ENCODE measurements around the gene CD163.
"Not testable (repeated sequence)": the region's sequence is repeated elsewhere in the genome, so short reads cannot be mapped to it uniquely, and the experiment has no call there.

CD163 gene

GRCh38 chr12:7503686-7504415 lies at the start of gene CD163:
TSS of gene CD163 (minus strand) at chr12:7503777. CDS start at chr12:7503690, 87 bp downstream.
- DNase-seq (ENCODE audit: low read depth in 2 of 2) = no peak

DNA sequence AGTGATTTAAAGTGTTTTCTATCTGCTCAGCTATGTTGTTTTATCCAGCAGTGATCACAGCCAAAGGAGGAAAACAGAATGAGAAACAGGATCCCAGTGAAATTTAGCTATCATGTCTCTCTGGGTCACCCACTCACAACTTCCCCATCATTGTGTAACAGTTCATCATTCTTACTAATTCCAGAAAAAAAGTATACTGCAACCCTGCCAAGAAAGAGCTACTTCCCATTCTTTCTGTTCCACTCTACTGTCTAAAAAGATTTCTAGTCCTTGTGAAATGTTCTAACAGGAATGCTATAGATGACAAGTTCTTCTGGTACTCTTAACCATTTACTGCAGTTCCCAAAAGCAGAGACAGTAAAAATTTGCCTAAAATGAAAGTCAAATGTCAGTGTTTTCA lies 39.2 kb upstream of the CD163 start:
- no peak for DNase-seq (ENCODE audit: low read depth in 2 of 2)

GRCh38 chr12:7542046-7542445 lies 38.5 kb upstream of the CD163 start:
- no peak for DNase-seq (ENCODE audit: low read depth in 2 of 2)

GRCh38 chr12:7514416-7514815 lies 10.8 kb upstream of the CD163 start:
- DNase-seq (ENCODE audit: low read depth in 2 of 2) = no peak

- no peak for DNase-seq (ENCODE audit: low read depth in 2 of 2)
These were observed 9.0 kb upstream of the CD163 start for GRCh38 chr12:7512553-7512952.

- DNase-seq (ENCODE audit: low read depth in 2 of 2) = not testable (repeated sequence)
These were observed 6.4 kb upstream of the CD163 start for GRCh38 chr12:7509793-7510470.

DNA sequence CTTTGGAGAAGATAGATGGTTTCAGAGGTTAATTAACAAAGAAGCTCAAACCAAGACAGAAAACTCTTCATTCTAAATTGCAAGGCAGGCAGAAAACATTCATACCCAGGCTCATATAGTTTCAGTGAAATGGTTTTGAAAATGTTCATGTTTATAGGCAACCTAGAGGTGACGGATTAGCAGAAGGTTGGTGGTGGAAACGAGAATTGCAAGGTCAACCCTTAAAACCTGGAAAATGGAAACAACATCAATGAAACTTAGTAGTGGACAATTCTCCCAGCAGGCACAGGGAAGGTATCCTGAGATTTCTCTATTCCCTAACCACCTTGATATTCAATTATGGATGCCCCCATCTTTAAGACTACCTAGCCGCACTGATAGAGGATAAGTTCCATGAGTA lies 965 bp downstream of the CD163 start:
- DNase-seq (ENCODE audit: low read depth in 2 of 2) = no peak

GRCh38 chr12:7501031-7501588 lies 2.5 kb downstream of the CD163 start:
- DNase-seq (ENCODE audit: low read depth in 2 of 2) = no peak

- DNase-seq (ENCODE audit: low read depth in 2 of 2) = no peak
These were observed 3.9 kb downstream of the CD163 start for GRCh38 chr12:7499636-7500035.

DNA sequence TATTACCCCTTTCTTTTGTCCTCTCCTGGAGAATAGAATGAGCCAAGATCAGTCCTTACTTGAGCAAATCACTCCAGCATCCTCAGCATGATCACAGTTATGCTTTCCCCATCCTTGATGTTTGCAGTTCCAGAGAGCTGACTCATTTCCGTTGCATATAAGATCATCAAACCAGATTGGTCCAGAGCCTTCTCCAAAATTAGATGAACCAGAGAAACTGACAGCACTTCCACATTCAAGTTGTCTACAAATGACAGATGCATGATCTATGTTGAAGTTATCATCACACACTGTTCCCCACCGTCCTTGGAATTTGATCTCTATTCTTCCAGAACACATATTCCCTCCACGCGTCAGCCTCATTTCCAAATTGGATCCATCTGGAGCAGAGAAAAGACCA lies 4.8 kb downstream of the CD163 start:
- DNase-seq (ENCODE audit: low read depth in 2 of 2) = no peak

- DNase-seq (ENCODE audit: low read depth in 2 of 2) = no peak
These were observed 5.9 kb downstream of the CD163 start for GRCh38 chr12:7497661-7498060.

GRCh38 chr12:7496451-7496850 lies 7.1 kb downstream of the CD163 start:
- DNase-seq (ENCODE audit: low read depth in 2 of 2) = no peak

- DNase-seq (ENCODE audit: low read depth in 2 of 2) = no peak
These were observed 8.4 kb downstream of the CD163 start for GRCh38 chr12:7495136-7495535.

DNA sequence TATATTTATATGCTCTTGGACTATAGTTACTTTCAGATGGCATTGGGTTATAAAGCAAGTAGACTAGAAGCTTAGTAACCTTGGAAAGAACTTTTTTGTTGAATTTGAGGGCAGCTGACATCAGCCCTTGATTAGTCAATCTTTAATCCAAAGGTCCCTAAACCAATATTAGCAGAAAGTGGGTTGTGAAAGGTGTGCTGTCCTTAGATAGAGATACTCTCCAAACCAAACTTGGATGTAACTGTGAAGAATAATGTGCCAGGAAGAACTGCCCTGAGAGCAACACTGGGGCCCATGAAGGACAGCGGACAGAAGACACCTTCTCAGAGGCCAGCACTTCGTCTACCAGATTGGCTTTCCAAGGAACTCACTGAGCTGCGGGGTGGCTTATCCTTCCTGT lies 10.6 kb downstream of the CD163 start:
- no peak for DNase-seq (ENCODE audit: low read depth in 2 of 2)

GRCh38 chr12:7486512-7486911 lies 17.1 kb downstream of the CD163 start:
- no peak for DNase-seq (ENCODE audit: low read depth in 2 of 2)

GRCh38 chr12:7485095-7485494 lies 18.5 kb downstream of the CD163 start:
- no peak for DNase-seq (ENCODE audit: low read depth in 2 of 2)

- no peak for DNase-seq (ENCODE audit: low read depth in 2 of 2)
These were observed 20.2 kb downstream of the CD163 start for GRCh38 chr12:7483343-7483742.

- no peak for DNase-seq (ENCODE audit: low read depth in 2 of 2)
These were observed 23.8 kb downstream of the CD163 start for GRCh38 chr12:7479771-7480170.

GRCh38 chr12:7472060-7472459 lies 31.5 kb downstream of the CD163 start:
- no peak for DNase-seq (ENCODE audit: low read depth in 2 of 2)

DNA sequence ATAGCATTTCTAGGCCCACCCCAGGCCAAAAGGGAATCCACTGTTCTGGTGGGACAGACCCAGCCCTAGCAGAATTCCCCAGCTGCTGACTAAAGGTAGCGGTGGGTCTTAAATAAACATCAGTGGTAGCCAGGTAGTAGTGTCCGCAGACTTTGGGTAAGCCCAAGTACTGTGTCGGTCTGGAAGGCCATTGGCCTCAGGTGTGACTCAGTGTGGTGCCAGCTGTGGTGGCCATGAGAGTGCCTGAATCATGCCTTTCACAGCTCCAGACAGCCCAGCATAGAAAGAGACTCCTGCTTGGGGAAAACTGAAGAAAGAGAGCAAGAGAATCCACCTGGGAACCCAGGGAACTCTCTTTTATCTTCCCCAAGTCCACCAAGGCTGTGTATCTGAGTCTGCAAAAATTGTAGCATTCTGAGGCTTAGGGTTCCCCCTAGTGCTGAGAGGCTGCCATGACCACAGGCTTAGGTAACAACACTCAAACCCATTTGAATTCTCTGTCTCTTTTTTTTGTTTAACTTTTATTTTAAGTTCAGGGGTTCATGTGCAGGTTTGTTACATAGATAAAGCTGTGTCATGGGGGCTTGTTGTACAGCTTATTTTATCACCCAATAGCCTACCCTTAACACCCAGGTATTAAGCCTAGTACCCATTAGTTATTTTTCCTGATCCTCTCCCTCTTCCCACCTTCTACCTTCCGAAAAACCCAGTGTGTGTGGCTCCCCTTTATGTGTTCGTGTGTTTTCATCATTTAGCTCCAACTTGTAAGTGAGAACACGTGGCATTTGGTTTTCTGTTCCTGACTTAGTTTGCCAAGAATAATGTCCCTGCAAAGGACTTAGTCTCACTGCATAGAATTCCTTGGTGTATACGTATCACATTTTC lies 43.0 kb downstream of the CD163 start:
- peak in 1 of 2 donors; percentile 15 for DNase-seq (ENCODE audit: low read depth in 2 of 2)

DNA sequence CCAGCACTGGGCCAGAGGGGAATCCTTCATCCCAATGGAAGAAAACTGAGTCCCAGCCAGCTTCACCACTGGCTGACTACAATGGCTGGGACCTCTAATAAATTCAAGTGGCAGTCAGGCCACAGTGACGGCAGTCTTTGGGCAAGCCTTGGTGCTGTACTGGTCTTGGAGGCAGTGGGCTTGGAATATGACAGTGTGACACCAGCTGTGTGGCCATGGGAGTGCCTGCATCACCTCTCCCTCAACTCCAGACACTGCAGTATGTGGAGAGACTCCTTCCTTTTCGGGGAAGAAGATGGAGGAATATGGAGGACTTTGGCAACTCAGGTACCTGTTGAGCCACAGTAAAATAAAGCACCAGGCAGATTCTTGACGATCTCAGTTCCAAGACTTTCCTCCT lies 43.6 kb downstream of the CD163 start:
- DNase-seq (ENCODE audit: low read depth in 2 of 2) = no peak

GRCh38 chr12:7451756-7452155 lies 51.8 kb downstream of the CD163 start:
- DNase-seq (ENCODE audit: low read depth in 2 of 2) = no peak

Data from activated CD8-positive, alpha-beta memory T cell treated with anti-CD3 and anti-CD28 coated beads for 4 hours (primary cell).